Measurements from ENCODE around the gene FAM163A. TPM values are rescaled to one million over a fixed set of nuclear protein-coding genes. Genes with fewer than 3 reads are reported as not detected.

Gene FAM163A
- total and polyA plus RNA-seq, 3 donors from 2014 or later = 3.5 to 6.6 (median 6.0) TPM

DNA sequence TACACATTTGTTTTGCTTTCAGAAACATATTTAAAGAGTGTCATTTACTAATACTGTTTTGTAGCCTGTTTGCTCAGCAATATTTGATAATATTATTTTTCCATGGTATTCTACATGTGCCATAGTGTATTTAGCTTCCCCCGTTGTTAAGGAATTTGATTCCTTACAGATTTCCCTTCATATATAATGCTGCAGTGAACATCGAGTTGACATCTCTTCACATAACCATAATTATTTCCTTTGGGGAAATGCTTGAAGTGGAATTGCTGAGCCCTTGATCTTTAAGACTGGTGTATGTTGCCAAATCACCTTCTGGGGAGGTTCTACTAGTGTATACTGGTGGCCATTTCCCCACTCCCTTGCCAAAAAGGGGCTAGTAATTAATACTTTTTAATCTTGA, 42.6 kb downstream of the FAM163A start:
- H3K4me3 ChIP-seq = no peak overlapping the region
- H3K36me3 ChIP-seq (ENCODE audit: low read depth, missing control alignments) = no peaks in the 10 kb centered on the region
- 66 to 80% methylated on average over 2 of the region's 2 CpGs for WGBS, 2 donors
- no peak for DNase-seq
- no peak overlapping the region for H3K27ac ChIP-seq
- intact Hi-C loops (cut with DNase I; ENCODE audit: low total_unique reads) = no loop called here
- TF ChIP-seq CTCF (IDR thresholded peaks at IDR 0.05) (no peak), POLR2A (IDR thresholded peaks at IDR 0.05) (no peak)
- H3K27me3 ChIP-seq = no peaks in the 10 kb centered on the region
- no peaks in the 10 kb centered on the region for H3K9me3 ChIP-seq
- H3K4me1 ChIP-seq = no peaks in the 10 kb centered on the region

DNA sequence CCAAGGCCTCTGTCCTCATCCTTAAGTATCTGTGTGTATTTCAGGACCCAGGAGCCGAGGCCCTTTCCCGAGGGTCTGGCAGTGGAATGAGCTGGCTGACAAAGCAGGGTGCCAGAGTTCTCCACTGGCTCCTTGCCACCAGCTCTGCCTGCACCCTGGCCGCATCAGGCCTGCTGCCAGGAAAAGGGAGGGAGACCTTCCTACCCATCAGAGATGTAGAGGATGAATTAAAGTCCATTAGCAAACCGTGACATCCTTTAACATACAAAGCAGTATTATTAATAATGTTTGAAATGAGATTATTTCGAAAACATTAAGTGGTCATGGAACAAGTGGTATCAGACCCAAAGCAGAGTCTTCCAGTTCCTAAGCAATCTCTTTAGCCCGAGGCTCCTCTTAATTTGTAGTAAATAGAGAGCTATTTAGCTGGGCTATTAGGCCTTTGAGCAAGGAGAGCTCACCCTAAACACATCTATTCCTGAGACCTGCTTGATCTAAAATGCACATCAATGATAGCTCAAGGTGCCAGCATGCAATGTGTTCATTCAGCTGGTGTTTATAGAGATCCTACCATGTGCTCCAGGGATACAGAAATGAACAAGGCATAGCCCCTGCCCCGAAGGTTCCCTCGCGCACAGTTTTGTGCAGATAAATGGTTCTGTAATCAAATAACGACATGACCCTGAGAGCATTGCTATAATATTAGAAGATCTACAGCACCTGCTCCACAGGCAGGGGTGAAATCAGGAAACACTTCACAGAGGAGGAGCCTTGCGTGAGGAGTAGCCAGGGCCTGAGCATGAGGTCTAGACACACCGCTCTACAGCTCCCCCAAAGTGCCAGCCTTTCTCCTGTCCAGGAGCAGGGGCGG, 44.0 kb downstream of the FAM163A start:
- Histone ChIP-seq H3K9me3 (no peaks in the 10 kb centered on the region), H3K36me3 (ENCODE audit: low read depth, missing control alignments) (no peaks in the 10 kb centered on the region), H3K4me1 (no peaks in the 10 kb centered on the region), H3K27me3 (no peaks in the 10 kb centered on the region), H3K4me3 (no peak overlapping the region), H3K27ac (no peak overlapping the region)
- intact Hi-C loops (cut with DNase I; ENCODE audit: low total_unique reads) = no loop called here
- 78 to 80% methylated on average over 13 of the region's 13 CpGs for WGBS, 2 donors
- no peak for DNase-seq
- TF ChIP-seq POLR2A (IDR thresholded peaks at IDR 0.05) (no peak), CTCF (IDR thresholded peaks at IDR 0.05) (no peak)

GRCh38 chr1:179788259-179788658, 45.2 kb downstream of the FAM163A start:
- no peak for TF ChIP-seq POLR2A (IDR thresholded peaks at IDR 0.05)
- Histone ChIP-seq H3K9me3 (no peaks in the 10 kb centered on the region), H3K4me1 (no peaks in the 10 kb centered on the region), H3K27me3 (no peaks in the 10 kb centered on the region), H3K4me3 (no peak overlapping the region), H3K36me3 (ENCODE audit: low read depth, missing control alignments) (no peaks in the 10 kb centered on the region), H3K27ac (no peak overlapping the region)
- 73 to 74% methylated on average over 6 of the region's 6 CpGs for WGBS, 2 donors
- intact Hi-C loops (cut with DNase I; ENCODE audit: low total_unique reads) = no loop called here
- no peak for DNase-seq

GRCh38 chr1:179793281-179793680, 50.2 kb downstream of the FAM163A start:
- Histone ChIP-seq H3K9me3 (no peaks in the 10 kb centered on the region), H3K4me1 (peaks cover 5% of the 10 kb centered on the region), H3K36me3 (ENCODE audit: low read depth, missing control alignments) (no peaks in the 10 kb centered on the region), H3K4me3 (no peak overlapping the region), H3K27me3 (no peaks in the 10 kb centered on the region), H3K27ac (no peak overlapping the region)
- DNase-seq = no peak
- intact Hi-C loops (cut with DNase I; ENCODE audit: low total_unique reads) = no loop called here
- 94 to 95% methylated on average over 4 of the region's 4 CpGs for WGBS, 2 donors
- TF ChIP-seq POLR2A (IDR thresholded peaks at IDR 0.05) (no peak), CTCF (IDR thresholded peaks at IDR 0.05) (no peak)

DNA sequence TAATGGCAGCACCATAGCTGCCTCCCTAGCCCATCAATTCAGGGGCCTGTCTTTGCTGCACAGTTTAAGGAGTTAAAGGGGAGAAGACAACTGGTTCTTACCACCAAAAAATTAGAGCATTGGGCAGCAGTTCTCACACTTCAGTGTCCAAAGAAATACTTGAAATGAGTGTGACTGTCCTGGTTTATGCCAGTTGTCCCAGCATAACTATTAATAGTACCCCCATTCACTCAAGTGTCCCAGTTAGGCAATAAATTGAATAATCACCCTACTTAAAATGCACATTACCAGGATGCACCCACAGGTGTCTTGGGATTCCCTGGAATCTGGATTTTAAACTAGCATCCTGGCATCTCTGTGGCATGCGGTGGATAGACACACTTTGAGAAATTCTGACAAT, 51.1 kb downstream of the FAM163A start:
- H3K27me3 ChIP-seq = no peaks in the 10 kb centered on the region
- 88 to 96% methylated on average over 1 of the region's 1 CpG for WGBS, 2 donors
- no peaks in the 10 kb centered on the region for H3K9me3 ChIP-seq
- intact Hi-C loops (cut with DNase I; ENCODE audit: low total_unique reads) = no loop called here
- H3K36me3 ChIP-seq (ENCODE audit: low read depth, missing control alignments) = no peaks in the 10 kb centered on the region
- H3K4me3 ChIP-seq = no peak overlapping the region
- TF ChIP-seq POLR2A (IDR thresholded peaks at IDR 0.05) = no peak
- TF ChIP-seq CTCF (IDR thresholded peaks at IDR 0.05) = no peak
- DNase-seq = no peak
- peaks cover 5% of the 10 kb centered on the region for H3K4me1 ChIP-seq
- H3K27ac ChIP-seq = no peak overlapping the region

Measured in testis (tissue), 3 donors.